Psoas muscle (tissue), 8 donors: ENCODE data around the gene RANBP17. TPM values are rescaled to one million over a fixed set of nuclear protein-coding genes. Genes with fewer than 3 reads are reported as not detected.
A peak's percentile ranks its signal among the peaks of the same experiment; 100 is the strongest.

Experiments used
- ATAC-seq, 4 donors: fragments of 200-7000 bp; cut with Tn5 transposase; one replicate each; pipeline ENCODE4 v1.9.1; 2020; ENCODE audit warnings: moderate library complexity in 3 of 4, mild to moderate bottlenecking in 2 of 4
- DNase-seq, 2 donors: peaks; one replicate each; pipeline ENCODE4 v3.0.0-alpha.2; 2020
- H3K27ac ChIP-seq: fragments of 200-600 bp; one replicate; pipeline ENCODE4 v1.8.0; 2022
- H3K27me3 ChIP-seq, 3 donors: fragments of 200-600 bp in 1 of 3; one replicate each; pipeline versions ENCODE4 v1.6.1 to v1.8.0; 2013 to 2022; ENCODE audit warnings: low read length in 2 of 3, mild to moderate bottlenecking in 2 of 3, moderate library complexity in 1 of 3; ENCODE audit not compliant: insufficient read depth in 3 of 3
- H3K36me3 ChIP-seq, 2 donors: fragments of 200-600 bp in 1 of 2; one replicate each; pipeline versions ENCODE4 v1.6.1 to v1.8.0; 2013 to 2022; ENCODE audit warnings: low read depth in 1 of 2, mild to moderate bottlenecking in 1 of 2, moderate library complexity in 1 of 2; ENCODE audit not compliant: insufficient read depth in 1 of 2
- H3K4me1 ChIP-seq: fragments of 200-600 bp; one replicate; pipeline ENCODE4 v1.8.0; 2022
- H3K4me3 ChIP-seq: fragments of 200-600 bp; one replicate; pipeline ENCODE4 v1.8.0; 2022; ENCODE audit warnings: mild to moderate bottlenecking
- H3K9me3 ChIP-seq: fragments of 200-600 bp; one replicate; pipeline ENCODE4 v1.8.0; 2022
- CTCF ChIP-seq: fragments of 200-600 bp; IDR thresholded peaks from one replicate; pipeline ENCODE4 v1.8.0; 2022; ENCODE audit warnings: antibody characterized with exemption
- WGBS, 3 donors: extraction: QIAGEN DNeasy Blood & Tissue Kit; methylation state at CpG; one replicate each; pipeline versions ENCODE4 v1.1.6 to v1.1.7; 2013; 5-methylcytosine and 5-hydroxymethylcytosine counted together
- intact Hi-C, 2 donors: fragments of 100-400 bp; cut with DNase I; formaldehyde crosslinking; loops; one replicate each; pipeline versions ENCODE4 v1.11.0 to v1.14.2; 2022
- long read RNA-seq, 2 donors: library from polyadenylated mRNA; unstranded; transcript quantifications; one replicate each; pipeline ENCODE4 v2.0.0, GENCODE V29; 2021
- polyA plus RNA-seq, 3 donors: library from polyadenylated mRNA; stranded (reverse); fragments of 200-250 nt; gene quantifications; one replicate each; pipeline ENCODE4 v1.2.3, GENCODE V29; 2013
- total RNA-seq, 4 donors: library from RNA; stranded (reverse); fragmentation: NEBNext Ultra II Directional in 2 of 4; extraction: Animal tissue kit (Norgen Biotek cat#: 25700) in 2 of 4; gene quantifications; one replicate each; pipeline versions ENCODE4 v1.2.1 to v1.2.4, GENCODE V29; 2021 to 2023
- donor health status: healthy with polysubstance abuse.
- donor health status: DM: no; HTN: no; CAD: no; lungs with moderate emphysema.
- donor health status: Bipolar disorder and iron deficiency.
- donor health status: healthy.
- donor health status: DM: yes; HTN: yes; CAD: no.
- donor health status: DM: no; HTN: no; CAD: no.
- donor health status: DM: no; HTN: no; CAD: no.
- donor health status: DM: yes; HTN: yes; CAD: no.

The RANBP17 gene
- total RNA-seq = 1 to 10 TPM; 1.0 to 3.2 (median 1.3) TPM
- polyA plus RNA-seq = under 1 TPM; 0.03 to 0.08 (median 0.05) TPM
- long read RNA-seq, donor 1 = 0 reads
- long read RNA-seq, donor 2 = 0 reads

GRCh38 chr5:170861917-170862766 is at the start of gene RANBP17:
RANBP17 (plus strand) TSS chr5:170862018.
- H3K4me1 ChIP-seq = no peaks in the 10 kb centered on the region
- DNase-seq = peak; percentile 46 to 55
- ATAC-seq = peak; percentile 32 to 58 (median 42)
- H3K4me3 ChIP-seq = peak within 1 kb of the TSS; percentile 64
- TF ChIP-seq CTCF = no peak
- H3K9me3 ChIP-seq = peaks cover 2% of the 10 kb centered on the region
- intact Hi-C loops = no loop called here
- H3K27me3 ChIP-seq = peaks cover 0 to 12% (median 7%) of the 10 kb centered on the region in 3 donors
- no peak within 1 kb of the TSS for H3K27ac ChIP-seq
- H3K36me3 ChIP-seq = no peaks in the 10 kb centered on the region
- whole genome bisulfite sequencing, 3 donors = 0 to 1% (median 1%) methylated on average over 63 to 102 of the region's 102 CpGs

GRCh38 chr5:170813231-170813630 is 48.6 kb upstream of the RANBP17 start:
- Histone ChIP-seq H3K36me3 (no peaks in the 10 kb centered on the region), H3K4me1 (no peaks in the 10 kb centered on the region), H3K27ac (no peak overlapping the region), H3K27me3 (no peaks in the 10 kb centered on the region), H3K9me3 (no peaks in the 10 kb centered on the region), H3K4me3 (no peak overlapping the region)
- no peak for ATAC-seq
- WGBS, 3 donors = 78 to 80% (median 78%) methylated on average over 5 of the region's 5 CpGs
- intact Hi-C loops = no loop called here
- no peak for TF ChIP-seq CTCF
- DNase-seq = no peak

- no peak for ATAC-seq
- intact Hi-C loops = no loop called here
- TF ChIP-seq CTCF = no peak
- DNase-seq = no peak
- 67 to 81% (median 77%) methylated on average over 3 of the region's 3 CpGs for WGBS, 3 donors
- Histone ChIP-seq H3K36me3 (no peaks in the 10 kb centered on the region), H3K4me1 (no peaks in the 10 kb centered on the region), H3K27me3 (no peaks in the 10 kb centered on the region), H3K27ac (no peak overlapping the region), H3K9me3 (no peaks in the 10 kb centered on the region), H3K4me3 (no peak overlapping the region)
Observed at GRCh38 chr5:170817195-170817594, 44.6 kb upstream of the RANBP17 start.

GRCh38 chr5:170818232-170818631 is 43.6 kb upstream of the RANBP17 start:
- intact Hi-C loops = no loop called here
- no peak for ATAC-seq
- H3K27me3 ChIP-seq = no peaks in the 10 kb centered on the region
- TF ChIP-seq CTCF = no peak
- 74 to 88% (median 74%) methylated on average over 1 of the region's 1 CpG for WGBS, 3 donors
- no peaks in the 10 kb centered on the region for H3K36me3 ChIP-seq
- no peaks in the 10 kb centered on the region for H3K4me1 ChIP-seq
- no peak overlapping the region for H3K27ac ChIP-seq
- no peak overlapping the region for H3K4me3 ChIP-seq
- no peaks in the 10 kb centered on the region for H3K9me3 ChIP-seq
- DNase-seq = no peak
